Activated gamma-delta T cell treated with anti-CD3 and anti-CD28 coated beads, Interleukin-2, amount 50 U/mL, for 16 hours (primary cell): ENCODE measurements around the gene PRDM16.

Experiments
- DNase-seq: peaks from one replicate; pipeline ENCODE4 v3.0.0-alpha.2; 2020; ENCODE audit warnings: low read depth

The PRDM16 gene

DNA sequence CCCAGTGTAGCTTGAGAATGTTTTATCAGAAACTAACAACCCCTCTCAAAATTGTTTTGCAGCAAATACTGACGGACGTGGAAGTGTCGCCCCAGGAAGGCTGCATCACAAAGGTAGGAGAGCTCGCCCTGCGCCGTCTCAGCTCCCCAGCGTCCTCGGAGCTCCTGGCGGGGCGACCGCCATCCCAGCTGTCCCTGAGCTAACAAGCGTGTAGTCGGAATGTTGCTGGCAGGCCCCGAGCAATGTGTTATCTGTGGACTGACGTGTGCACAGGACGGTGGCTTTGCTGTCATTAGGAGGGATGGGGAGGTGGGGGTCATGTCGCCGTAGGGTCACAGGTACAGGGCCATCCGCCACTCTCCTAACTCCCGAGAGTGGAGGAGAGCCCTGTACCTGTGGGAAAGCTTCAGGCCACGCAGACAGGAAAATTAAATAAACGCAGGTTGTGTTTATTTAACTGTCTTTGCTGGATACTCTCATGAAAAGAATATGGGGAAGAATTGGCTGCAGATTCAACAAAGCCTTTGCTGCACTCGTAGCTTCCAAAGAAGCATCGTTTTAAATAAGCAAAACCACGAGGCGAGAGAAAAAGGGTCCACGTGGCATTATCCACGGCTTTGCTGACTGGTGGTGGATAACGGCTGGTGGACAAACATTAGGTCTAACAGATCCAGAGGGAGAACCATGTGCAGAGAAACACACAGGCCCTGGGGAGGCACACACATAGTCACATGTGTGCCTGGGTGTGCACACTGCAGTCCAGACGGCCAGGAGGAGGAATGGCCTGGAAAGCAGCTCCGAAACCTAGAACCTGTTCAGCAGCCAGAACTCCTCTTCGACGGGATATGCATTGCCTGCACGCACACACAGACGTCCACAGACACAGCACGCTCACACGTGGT is 175.3 kb downstream of the PRDM16 start:
- no peak for DNase-seq

DNA sequence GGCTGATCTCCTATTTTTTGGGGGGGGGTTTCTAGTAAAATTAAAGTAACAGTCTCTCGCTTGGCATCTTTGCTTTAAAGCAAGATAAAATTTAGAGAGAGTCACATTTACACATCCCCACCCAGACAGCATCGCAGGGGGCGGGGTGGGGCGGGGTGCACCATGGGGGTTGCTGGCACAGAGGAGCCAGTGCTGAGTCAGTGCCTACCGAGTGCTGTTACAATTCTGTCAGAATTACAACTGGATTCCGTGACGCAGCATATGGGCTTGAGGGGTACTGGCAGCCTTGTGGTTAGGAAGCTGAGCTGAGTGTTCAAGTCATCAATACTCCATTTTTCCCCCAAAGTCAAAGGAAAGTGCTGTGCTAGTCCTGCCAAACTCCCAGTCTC is 175.9 kb downstream of the PRDM16 start:
- DNase-seq, result no peak

GRCh38 chr1:3245344-3245743 is 176.3 kb downstream of the PRDM16 start:
- DNase-seq, result no peak

DNA sequence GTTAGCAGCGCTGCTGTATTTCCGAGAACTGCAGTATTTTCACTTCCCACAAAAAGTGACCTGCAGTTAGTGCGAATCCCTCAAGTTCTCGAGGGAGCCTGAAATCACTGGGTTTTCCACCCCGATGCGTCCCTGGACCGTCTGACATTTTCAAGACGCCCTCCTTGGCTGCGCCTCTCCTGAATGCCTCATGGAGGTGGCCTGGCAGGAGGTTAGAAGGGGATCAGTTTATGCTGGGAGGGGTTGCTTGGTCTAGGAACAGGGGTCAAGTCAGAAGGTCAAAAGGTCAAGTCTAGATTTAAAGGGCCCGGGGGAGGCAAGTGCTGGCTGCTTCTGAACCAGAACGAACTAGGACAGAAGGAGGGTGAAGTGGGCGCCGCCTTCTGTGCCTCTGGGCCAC is 176.8 kb downstream of the PRDM16 start:
- DNase-seq, result no peak

- no peak for DNase-seq
Observed at GRCh38 chr1:3246251-3246650, 177.2 kb downstream of the PRDM16 start.

GRCh38 chr1:3247521-3248121 is 178.6 kb downstream of the PRDM16 start:
- no peak for DNase-seq

DNA sequence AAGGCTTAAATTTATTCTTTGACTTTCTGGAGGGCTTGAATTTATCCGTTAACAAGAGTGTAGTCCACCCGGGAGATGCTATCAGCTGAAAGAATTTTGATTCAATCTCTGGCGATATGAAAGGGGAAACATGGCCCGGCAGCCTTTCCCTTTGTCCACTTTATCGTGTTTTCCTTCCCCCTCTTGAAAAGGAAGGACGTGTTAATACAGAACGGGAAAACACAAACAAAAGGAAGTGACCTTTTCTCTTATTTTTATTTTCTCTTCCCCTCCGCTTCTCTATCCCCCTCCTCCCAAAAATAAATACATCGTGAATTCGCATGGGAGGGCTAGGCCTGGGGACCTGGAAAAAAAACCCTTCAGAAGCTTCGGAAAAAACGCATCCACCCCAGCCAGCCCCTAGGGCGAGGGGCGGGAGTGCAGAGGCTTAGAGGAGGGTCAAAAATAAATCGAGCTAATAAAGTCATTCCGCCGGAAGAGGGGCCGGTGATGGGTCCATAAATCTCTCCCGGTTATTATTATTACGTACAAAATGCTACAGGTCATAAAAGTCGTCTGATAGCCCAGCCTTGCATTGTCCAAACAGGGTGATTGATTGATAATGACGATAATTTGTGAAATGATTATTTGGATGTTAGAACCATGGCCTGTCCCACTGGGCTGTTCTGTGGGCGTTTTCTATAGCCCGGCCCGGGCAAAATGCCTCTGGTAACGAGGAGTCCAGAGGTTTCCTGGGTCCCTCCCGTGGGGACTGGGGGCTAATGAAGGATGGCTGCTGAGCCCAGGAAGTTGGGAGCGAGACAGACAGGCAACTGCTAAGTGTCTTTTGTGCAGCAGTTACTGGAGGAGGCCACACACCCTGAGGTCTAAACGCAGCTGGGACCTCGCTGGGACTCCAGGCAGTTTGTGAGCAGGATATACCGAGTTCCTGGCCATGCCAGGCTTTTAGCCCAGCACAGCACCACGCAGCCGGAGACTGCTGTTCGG is 179.4 kb downstream of the PRDM16 start:
- DNase-seq, result no peak

GRCh38 chr1:3249231-3249630 is 180.2 kb downstream of the PRDM16 start:
- no peak for DNase-seq

GRCh38 chr1:3249631-3250501 is 180.9 kb downstream of the PRDM16 start:
- DNase-seq, result no peak

GRCh38 chr1:3250624-3251023 is 181.6 kb downstream of the PRDM16 start:
- no peak for DNase-seq

GRCh38 chr1:3251099-3251806 is 182.2 kb downstream of the PRDM16 start:
- no peak for DNase-seq

- DNase-seq, result no peak
Observed at GRCh38 chr1:3251807-3252428, 182.9 kb downstream of the PRDM16 start.

GRCh38 chr1:3255680-3256079 is 186.7 kb downstream of the PRDM16 start:
- DNase-seq, result no peak

- DNase-seq, result no peak
Observed at GRCh38 chr1:3257788-3258187, 188.8 kb downstream of the PRDM16 start.

- DNase-seq, result no peak
Observed at GRCh38 chr1:3258386-3259003, 189.5 kb downstream of the PRDM16 start.

DNA sequence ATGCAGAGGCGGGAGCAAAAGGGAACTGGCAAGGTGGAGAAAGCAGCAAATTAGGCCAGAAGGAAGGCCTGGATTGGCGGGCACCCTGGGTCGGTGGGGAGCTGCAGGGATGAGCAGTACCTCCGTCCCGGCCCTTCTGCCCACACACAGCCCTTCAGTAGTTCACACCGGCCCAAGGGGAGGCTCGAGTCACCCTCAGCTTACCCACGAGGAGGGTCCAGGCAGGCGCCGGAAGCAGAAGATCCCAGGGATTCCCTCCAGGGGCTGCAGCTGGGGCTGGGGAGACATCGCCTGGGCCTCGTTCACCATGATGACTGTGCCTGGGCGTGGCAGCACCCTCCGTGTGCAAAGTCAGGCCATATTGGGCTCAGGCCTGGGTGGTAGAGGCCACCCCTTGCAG is 190.0 kb downstream of the PRDM16 start:
- no peak for DNase-seq

DNA sequence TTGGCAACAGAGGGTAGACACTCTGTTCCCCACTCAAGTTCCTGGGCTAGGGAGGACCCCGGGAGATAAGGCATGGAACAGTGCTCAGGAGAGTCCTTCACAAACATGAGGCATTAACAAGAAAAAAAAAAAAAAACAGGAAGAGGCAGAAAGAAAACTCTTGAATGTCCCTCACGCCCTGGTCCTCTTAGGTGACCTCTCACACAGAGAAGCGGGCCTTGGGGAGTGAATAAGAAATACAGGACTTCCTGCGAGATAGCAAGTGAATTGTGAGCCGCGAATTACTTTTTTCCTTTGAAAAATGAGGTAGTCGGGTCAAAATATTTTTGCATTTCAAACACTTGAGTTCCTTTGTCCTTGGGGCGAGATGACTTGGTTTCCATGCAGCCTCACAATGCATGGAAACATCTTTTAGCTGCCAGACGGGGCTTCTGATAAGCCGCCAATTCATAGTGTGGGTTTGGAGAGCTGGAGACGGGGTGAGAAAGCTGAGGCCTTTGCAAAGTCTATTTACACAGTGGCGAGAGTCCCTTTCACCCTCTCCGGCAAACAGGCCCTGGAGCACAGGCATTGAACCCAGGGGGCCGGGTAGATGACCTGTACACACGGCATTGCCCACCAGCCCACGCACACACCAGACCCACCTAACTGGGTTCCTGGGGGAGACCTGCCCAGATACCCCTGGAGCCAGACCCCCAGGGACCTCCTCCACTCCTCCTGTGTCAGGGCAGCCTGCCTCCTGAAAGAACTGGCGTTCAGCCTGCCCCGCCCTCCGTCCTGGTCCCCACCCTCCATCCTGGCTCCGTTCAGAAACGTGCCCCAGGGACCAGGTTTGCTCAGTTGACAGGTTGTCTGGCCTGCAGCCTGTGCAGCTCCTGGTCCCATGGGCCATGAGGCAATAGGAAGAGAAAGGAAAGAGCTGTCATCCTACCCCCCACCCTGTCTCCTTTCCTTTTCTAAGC is 192.3 kb downstream of the PRDM16 start:
- DNase-seq, result no peak

DNA sequence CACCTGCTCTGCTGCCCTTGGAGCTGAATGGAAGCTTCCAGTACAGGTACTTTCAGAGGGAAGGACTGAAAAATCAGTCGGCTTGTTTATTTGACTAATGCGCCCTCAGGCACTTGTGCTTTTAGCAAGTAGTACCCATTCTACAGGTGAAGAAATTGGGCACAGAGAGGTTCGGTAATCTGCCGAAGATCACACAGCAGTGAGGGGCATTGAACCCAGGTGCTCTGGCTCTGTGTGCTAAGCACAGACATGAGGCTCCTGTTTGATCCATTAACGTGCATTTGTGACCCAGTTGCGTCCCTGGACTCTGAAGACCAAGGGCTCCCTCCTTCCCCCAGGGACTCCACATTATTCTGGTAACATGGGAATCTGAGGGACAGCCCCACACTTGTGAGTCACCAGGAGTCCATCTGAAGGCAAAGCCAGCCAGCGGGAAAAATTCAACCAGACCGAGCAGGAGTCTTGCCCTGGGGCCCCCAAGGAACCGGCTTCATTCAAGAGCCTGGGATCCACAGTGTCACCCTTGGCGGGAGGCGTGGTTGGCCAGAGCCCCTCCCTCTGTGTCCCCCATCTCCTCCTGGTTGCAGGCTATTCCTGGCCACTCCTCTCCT is 193.1 kb downstream of the PRDM16 start:
- no peak for DNase-seq
